Renal cortex interstitium (tissue), 15 donors: Measurements from ENCODE around the gene P2RX2. TPM values are rescaled to one million over a fixed set of nuclear protein-coding genes. Genes with fewer than 3 reads are reported as not detected.

Experiments used
- DNase-seq, 11 donors: peaks; one replicate each; pipeline ENCODE4 v3.0.0-alpha.2; 2013; ENCODE audit warnings: low read depth in 9 of 11, low spot score in 4 of 11; ENCODE audit errors: extremely low read depth in 1 of 11
- long read RNA-seq, 16 experiments: transcript quantifications; one replicate each; lab custom pipeline, GENCODE V29; 2026
- polyA plus RNA-seq, 3 donors: library from polyadenylated mRNA; unstranded; fragments of 120-200 nt; gene quantifications; one replicate each; pipeline ENCODE4 v1.2.1, GENCODE V29; 2013; ENCODE audit not compliant: insufficient read length in 3 of 3

Gene P2RX2
- polyA plus RNA-seq = 1 to 10 TPM in 2 of 3 donors, under 1 TPM in 1; 0.98 to 1.9 (median 1.7) TPM
- long read RNA-seq, donor 1, partial matches to known transcripts = 0 of 1 reads
- long read RNA-seq, donor 1, other reads (novel, unspliced or antisense) = 0 of 1 reads
- long read RNA-seq, donor 2 = 0 reads
- long read RNA-seq, donor 3 = 0 reads
- long read RNA-seq, donor 4 = 0 reads
- long read RNA-seq, donor 5 = 0 reads
- long read RNA-seq, donor 6 = 0 reads
- long read RNA-seq, donor 7 = 0 reads
- long read RNA-seq, donor 8, partial matches to known transcripts = 0 of 1 reads
- long read RNA-seq, donor 8, other reads (novel, unspliced or antisense) = 0 of 1 reads
- long read RNA-seq, donor 9 = 0 reads
- long read RNA-seq, donor 10 = 0 reads
- long read RNA-seq, donor 11 = 0 reads
- long read RNA-seq, donor 12, partial matches to known transcripts = 0 of 1 reads
- long read RNA-seq, donor 12, other reads (novel, unspliced or antisense) = 0 of 1 reads
- long read RNA-seq, donor 13 = 0 reads
- long read RNA-seq, donor 14 = 0 reads
- long read RNA-seq, donor 15 = 0 reads
- long read RNA-seq, donor 16, partial matches to known transcripts = 5 of 8 reads
- long read RNA-seq, donor 16, other reads (novel, unspliced or antisense) = 0 of 8 reads

- DNase-seq = no peak
Measured at GRCh38 chr12:132618683-132619043, at the start of gene P2RX2. TSS of gene P2RX2 (plus strand) at chr12:132618776. CDS start at chr12:132618817, 41 bp downstream.

- DNase-seq = no peak
Measured at GRCh38 chr12:132568826-132569480, 49.6 kb upstream of the P2RX2 start.

GRCh38 chr12:132569856-132570480 is 48.6 kb upstream of the P2RX2 start:
- DNase-seq = no peak

- DNase-seq = no peak
Measured at GRCh38 chr12:132570635-132571034, 47.9 kb upstream of the P2RX2 start.

GRCh38 chr12:132571051-132571450 is 47.5 kb upstream of the P2RX2 start:
- DNase-seq = no peak

- DNase-seq = no peak
Measured at GRCh38 chr12:132571598-132571997, 47.0 kb upstream of the P2RX2 start.

- DNase-seq = no peak
Measured at GRCh38 chr12:132572106-132572505, 46.5 kb upstream of the P2RX2 start.

- DNase-seq = no peak
Measured at GRCh38 chr12:132572801-132573760, 45.5 kb upstream of the P2RX2 start.

GRCh38 chr12:132574271-132574996 is 44.1 kb upstream of the P2RX2 start:
- no peak for DNase-seq

- no peak for DNase-seq
Measured at GRCh38 chr12:132575661-132576060, 42.9 kb upstream of the P2RX2 start.

- DNase-seq = no peak
Measured at GRCh38 chr12:132576701-132577100, 41.9 kb upstream of the P2RX2 start.

- DNase-seq = no peak
Measured at GRCh38 chr12:132577191-132577920, 41.2 kb upstream of the P2RX2 start.

- DNase-seq = no peak
Measured at GRCh38 chr12:132578118-132578517, 40.5 kb upstream of the P2RX2 start.

GRCh38 chr12:132578826-132579225 is 39.8 kb upstream of the P2RX2 start:
- DNase-seq = no peak

GRCh38 chr12:132579744-132580143 is 38.8 kb upstream of the P2RX2 start:
- no peak for DNase-seq

GRCh38 chr12:132580701-132581292 is 37.8 kb upstream of the P2RX2 start:
- no peak for DNase-seq
